DMS79 treated with DMSO at 0.1 percent for 48 hours (cell line): ENCODE measurements around the gene MND1.
A peak's percentile ranks its signal among the peaks of the same experiment; 100 is the strongest.
"Not testable (repeated sequence)": the region's sequence is repeated elsewhere in the genome, so short reads cannot be mapped to it uniquely, and the experiment has no call there.

ENCODE experiments used
- DNase-seq: peaks from one replicate; lab custom pipeline; 2025; lab: John Stamatoyannopoulos, UW

Gene MND1

DNA sequence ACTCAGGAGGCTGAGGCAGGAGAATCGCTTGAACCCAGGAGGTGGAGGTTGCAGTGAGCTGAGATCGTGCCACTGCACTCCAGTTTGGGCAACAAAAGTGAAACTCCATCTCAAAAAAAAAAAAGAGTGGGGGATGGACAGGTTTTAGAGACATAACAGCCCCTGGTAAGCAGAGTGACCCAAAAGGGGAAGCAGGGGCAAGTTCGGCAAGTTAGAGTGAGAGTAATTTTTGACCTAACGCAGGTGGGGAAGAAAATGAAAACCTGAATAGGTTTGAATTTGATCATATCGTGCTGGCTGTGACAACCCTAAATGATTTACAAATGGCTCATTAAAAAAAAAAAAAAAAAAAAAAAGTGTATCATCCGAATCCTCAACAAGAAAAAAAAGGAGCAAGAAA, 96.0 kb downstream of the MND1 start:
- DNase-seq: no peak

DNA sequence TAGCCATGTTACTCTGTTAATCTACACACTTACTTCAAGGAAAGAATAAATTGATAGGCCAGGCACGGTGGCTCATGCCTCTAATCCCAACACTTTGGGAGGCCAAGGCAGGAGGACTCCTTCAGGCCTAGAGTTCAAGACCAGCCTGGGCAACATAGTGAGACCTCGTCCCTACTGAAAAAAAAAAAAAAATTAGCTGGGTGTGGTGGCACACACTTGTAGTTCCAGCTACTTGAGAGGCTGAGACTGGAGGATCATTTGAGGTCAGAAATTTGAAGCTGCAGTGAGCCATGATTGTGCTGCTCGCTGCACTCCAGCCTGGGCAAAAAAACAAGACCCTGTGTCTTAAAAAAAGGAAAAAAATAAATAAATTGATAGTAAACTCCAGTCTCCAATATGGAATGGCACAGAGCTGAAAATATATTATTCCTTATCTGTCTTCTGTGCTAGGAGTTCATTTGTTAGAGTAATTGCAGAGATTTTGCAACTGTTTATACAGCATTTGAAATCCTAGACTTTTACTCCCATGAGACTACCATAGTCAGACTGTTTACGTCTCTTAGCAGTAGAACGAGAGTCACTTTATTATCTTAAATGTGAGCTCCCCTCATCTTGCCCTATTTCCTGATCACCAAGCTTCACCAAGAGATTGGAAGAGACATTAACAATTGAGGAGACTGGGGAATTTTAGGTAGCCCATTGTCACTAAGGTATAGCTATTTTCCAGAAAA, 102.9 kb downstream of the MND1 start:
- DNase-seq: no peak

DNA sequence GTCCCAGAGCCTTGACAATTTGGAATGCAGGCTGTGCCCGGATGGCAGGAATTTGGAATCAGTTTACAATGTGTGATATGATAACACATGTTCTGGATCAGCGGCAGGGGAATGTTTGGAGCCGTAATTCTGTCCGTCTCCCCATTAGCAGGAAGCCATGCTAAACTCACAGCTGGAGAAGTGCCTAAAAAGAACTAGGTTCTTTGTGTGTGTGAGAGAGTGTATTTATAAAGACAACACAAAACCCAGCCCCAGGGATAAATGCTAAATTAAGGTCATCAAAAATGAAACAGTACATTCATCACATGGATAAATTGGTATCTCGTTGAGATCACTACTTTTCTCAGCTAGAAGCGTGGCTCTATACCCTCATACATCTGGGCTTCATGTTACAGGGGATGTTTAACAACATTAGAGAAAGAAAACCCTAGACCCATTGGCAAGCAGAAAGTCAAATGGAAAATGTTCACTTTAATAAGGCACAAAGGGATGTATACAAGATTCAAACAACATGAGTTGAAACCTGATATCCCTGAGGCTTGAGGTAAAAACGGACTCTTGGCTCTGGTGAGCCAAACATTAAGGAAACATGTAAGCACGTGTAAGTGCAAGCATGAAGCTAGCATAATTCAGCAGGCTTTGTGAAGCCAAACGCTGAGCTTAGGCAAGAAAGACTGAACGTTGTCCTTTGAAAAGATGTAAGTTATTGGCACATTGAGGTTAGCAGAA, 103.7 kb downstream of the MND1 start:
- DNase-seq: peak; percentile 31

DNA sequence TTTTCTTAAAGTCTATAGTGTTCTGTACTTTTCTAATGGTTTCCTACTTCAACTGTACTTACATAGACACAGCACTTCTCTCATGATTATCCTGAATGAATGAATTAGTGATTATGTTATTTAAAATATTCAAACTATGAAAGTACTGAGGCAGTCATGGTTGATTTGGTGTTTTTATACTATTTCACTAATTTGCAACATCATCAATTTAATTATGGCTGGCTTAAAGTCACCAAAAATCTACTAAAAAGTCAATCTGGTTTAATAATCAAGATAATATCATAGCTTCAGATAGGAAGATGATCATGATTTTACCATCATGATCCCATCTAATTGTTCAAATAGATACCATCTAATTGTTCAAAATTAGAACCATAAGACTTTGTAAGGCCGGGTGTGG, 104.8 kb downstream of the MND1 start:
- no peak for DNase-seq

DNA sequence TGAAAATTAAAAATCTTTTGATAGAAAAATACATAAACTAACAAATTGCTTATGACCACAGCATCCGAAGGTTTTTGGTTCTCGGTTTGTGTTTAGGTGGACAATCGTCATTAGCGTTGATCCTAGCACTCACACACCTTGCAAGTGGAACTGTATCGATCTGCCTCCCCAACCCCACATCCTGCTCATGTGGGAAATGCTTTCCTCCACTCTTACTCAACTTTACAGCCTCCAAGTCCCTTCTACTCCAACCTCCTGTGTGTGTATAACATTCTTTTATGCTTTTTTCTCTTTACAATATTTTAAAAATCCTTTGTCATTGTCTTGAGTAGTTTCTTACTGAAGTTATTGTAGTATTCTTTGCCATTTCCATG, 106.0 kb downstream of the MND1 start:
- DNase-seq: no peak

DNA sequence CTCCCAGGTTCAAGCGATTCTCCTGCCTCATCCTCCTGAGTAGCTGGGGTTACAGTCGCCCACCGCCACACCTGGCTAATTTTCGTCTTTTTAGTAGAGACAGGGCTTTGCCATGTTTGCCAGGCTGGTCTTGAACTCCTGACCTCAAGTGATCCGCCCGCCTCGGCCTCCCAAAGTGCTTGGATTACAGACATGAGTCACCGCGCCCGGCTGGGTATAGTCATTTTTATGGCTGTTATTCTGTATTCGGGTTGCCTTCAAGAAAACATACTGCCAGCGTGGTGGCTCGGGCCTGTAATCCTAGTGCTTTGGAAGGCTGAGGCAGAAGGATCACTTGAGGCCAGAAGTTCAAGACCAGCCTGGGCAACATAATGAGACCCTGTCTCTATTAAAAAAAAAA, 106.7 kb downstream of the MND1 start:
- not testable (repeated sequence) for DNase-seq

DNA sequence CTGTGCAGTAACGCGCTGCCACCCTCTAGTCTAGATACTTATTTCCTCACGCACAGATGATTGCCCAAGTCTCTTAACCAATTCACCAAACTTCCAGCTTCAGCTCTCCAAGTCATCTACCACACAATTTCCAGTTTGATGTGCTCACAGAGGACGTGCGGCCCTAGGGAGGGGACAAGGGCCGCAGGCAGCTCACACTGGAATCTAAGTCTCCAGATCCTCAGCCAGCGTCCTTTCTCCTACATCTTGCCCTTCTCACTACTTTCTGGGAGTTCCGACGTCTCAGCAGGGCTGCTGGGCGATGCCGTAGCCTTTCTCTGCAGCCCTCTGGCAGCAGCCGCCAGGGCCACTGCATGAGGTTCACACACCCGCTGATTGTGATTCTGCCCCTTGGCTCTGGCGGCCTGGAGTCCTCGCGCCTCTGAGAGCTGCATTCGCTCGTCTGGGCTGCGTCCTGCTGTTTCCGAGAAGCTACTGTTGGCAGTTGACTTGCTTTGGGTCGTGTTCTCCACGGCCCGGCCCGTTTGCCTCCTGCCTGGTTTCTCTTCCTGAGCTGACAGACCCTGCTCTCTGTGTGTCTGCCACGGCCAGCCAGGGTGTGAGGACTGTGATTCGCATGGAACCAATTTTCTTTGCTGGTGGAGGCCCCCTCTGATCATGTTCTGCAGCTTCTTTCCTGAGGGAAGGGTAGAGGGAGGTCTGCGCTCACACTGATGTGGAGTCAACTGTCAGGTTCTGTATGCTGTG, 107.6 kb downstream of the MND1 start:
- no peak for DNase-seq

DNA sequence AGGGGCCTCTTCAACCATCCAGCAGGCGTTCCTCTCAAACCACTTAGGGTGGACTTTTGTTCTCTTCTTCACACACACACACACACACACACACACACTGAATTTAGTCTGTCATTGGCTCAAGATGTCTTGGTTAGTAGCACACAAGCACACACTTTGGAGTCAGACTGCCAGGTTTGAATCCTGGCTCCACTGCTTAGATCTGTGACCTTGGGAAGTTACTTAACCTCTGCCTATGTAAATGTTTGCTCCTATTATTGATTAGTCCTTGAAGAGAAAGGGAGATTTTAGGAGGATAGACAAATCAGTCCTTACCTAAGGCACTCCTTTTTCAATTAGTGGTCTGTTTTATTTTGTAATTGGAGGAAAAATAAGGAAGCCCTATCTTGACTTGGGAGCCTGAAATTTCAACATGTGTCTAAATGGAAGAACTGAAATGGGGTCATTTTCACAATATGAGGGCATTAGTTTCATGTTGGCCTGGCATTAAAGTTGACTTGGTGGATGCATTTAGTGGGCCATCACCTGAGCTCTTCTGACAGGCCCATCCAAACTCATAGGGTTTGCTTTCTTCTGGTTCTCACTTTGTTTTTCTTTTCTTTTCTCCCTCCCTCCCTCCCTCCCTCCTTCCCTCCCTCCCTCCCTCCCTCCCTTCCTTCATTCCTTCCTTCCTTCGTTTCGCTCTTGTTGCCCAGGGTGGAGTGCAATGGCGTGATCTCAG, 108.3 kb downstream of the MND1 start:
- no peak for DNase-seq

DNA sequence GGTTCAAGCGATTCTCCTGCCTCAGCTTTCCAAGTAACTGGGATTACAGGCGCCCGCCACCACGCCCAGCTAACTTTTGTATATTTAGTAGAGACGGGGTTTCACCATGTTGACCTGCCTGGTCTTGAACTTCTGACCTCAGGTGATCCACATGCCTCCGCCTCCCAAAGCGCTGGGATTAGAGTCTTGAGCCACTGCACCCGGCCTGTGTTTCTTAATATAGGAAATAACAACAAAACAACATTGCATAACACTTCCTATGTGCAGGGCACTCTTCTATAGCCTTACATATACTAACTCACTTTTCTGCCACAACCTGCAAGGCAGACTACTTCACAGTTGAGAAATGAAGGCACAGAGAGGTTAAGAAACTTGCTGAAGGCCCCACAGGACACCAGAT, 108.9 kb downstream of the MND1 start:
- no peak for DNase-seq

DNA sequence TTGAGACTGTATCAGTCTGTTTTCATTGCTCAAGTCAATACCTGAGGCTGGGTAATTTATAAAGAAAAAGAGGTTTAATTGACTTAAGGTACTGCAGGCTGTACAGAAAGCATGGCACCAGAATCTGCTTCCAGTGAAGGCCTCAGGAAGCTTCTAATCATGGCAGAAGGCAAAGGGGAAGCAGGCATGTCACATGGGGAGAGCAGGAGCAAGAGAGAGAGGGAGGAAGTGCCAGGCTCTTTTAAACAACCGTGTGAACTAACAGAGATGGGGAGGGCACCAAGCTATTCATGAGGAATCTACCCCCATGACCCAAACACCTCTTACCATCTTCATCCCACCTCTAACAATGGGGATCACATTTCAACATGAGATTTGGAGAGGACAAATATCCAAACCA, 114.5 kb downstream of the MND1 start:
- no peak for DNase-seq

DNA sequence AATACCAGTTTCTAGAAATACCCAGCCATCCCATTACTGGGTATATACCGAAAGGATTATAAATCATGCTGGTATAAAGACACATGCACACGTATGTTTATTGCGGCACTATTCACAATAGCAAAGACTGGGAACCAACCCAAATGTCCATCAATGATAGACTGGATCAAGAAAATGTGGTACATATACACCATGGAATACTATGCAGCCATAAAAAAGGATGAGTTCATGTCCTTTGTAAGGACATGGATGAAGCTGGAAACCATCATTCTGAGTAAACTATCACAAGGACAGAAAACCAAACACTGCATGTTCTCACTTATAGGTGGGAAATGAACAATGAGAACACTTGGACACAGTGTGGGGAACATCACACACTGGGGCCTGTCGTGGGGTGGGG, 117.1 kb downstream of the MND1 start:
- not testable (repeated sequence) for DNase-seq

DNA sequence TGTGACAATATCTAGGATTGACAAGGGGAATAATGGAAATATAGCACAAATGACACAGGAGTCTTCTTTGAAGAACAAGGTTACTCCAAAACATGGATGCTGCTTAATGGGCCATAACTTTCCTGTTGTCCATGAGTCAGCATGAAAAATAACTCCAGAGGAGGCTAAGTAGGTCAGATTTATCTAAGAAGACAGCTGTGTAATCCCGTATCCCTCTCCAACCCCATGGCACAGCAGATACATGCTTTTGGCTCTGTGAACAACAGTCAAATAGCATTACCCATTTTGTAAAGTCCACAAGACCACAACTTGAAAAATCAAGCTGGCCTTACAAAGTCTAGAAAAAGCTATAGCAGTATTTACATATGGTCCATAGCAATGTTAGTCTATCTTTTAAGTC, 119.6 kb downstream of the MND1 start:
- no peak for DNase-seq
